Fibroblast of the aortic adventitia (primary cell): ENCODE results near the gene N4BP2L1. TPM values are rescaled to one million over a fixed set of nuclear protein-coding genes. Genes with fewer than 3 reads are reported as not detected.

Source experiments
- DNase-seq: peaks from one replicate; pipeline ENCODE4 v3.0.0-alpha.2; 2010; ENCODE audit warnings: low read depth
- H3K4me3 ChIP-seq: 2 replicates; pipeline ENCODE4 v1.5.1; 2011; ENCODE audit warnings: low read depth, mild to moderate bottlenecking, control low read depth, low read length, moderate library complexity
- CTCF ChIP-seq: IDR thresholded peaks from 2 replicates; pipeline ENCODE4 v1.5.1; 2011; ENCODE audit warnings: mild to moderate bottlenecking, low read length, control low read depth, inconsistent platforms; ENCODE audit not compliant: insufficient read depth
- total RNA-seq: library from RNA; depleted of rRNA; stranded (reverse); fragments of >200 nt; gene quantifications from 2 replicates; pipeline ENCODE4 v1.2.3, GENCODE V29; 2012; ENCODE audit warnings: low replicate concordance

N4BP2L1 gene
- total RNA-seq, 1 donor = 1.9 TPM

- no peak for DNase-seq
- H3K4me3 ChIP-seq = no peak overlapping the region
- no peak for TF ChIP-seq CTCF
These were observed 4.9 kb upstream of the N4BP2L1 start for GRCh38 chr13:32432856-32433255.

GRCh38 chr13:32431361-32431760 is 3.4 kb upstream of the N4BP2L1 start:
- no peak for TF ChIP-seq CTCF
- H3K4me3 ChIP-seq = no peak overlapping the region
- DNase-seq = no peak

- no peak overlapping the region for H3K4me3 ChIP-seq
- TF ChIP-seq CTCF = no peak
- no peak for DNase-seq
These were observed 2.3 kb upstream of the N4BP2L1 start for GRCh38 chr13:32430018-32430747.

GRCh38 chr13:32429433-32429909 is 1.5 kb upstream of the N4BP2L1 start:
- no peak overlapping the region for H3K4me3 ChIP-seq
- TF ChIP-seq CTCF = no peak
- no peak for DNase-seq

GRCh38 chr13:32428581-32429432 is 877 bp upstream of the N4BP2L1 start:
- H3K4me3 ChIP-seq = peak overlapping the region; percentile 66
- no peak for DNase-seq
- no peak for TF ChIP-seq CTCF

GRCh38 chr13:32426990-32427851 is 709 bp downstream of the N4BP2L1 start:
- peak; percentile 13 for DNase-seq
- H3K4me3 ChIP-seq = peak overlapping the region; percentile 66
- TF ChIP-seq CTCF = no peak
